Suprapubic skin (tissue), 4 donors: ENCODE results near the gene CTNNA2.

Experiments used
- EP300 ChIP-seq: sonication (generic); formaldehyde crosslinking; IDR thresholded peaks from one replicate; pipeline ENCODE4 v1.6.1; 2017; ENCODE audit warnings: antibody characterized with exemption
- POLR2A ChIP-seq, 2 donors: fragments of 450-650 bp; IDR thresholded peaks; one replicate each; pipeline ENCODE4 v1.6.1; 2017; ENCODE audit warnings: antibody characterized with exemption in 2 of 2, mild to moderate bottlenecking in 2 of 2, moderate library complexity in 2 of 2
- POLR2AphosphoS5 ChIP-seq, 3 donors: sonication (generic); formaldehyde crosslinking; IDR thresholded peaks; one replicate each; pipeline ENCODE4 v1.6.1; 2017; ENCODE audit warnings: antibody characterized with exemption in 3 of 3
- TF ChIP-seq, protein P1 (sequence below), 2 donors: fragments of 200-600 bp in 1 of 2; fragments of 450-650 bp in 1 of 2; sonication (generic) in 1 of 2; IDR thresholded peaks; one replicate each; pipeline ENCODE4 v1.5.1; 2016 to 2019; ENCODE audit warnings: antibody characterized with exemption in 2 of 2, mild to moderate bottlenecking in 1 of 2, moderate library complexity in 1 of 2

DNA sequence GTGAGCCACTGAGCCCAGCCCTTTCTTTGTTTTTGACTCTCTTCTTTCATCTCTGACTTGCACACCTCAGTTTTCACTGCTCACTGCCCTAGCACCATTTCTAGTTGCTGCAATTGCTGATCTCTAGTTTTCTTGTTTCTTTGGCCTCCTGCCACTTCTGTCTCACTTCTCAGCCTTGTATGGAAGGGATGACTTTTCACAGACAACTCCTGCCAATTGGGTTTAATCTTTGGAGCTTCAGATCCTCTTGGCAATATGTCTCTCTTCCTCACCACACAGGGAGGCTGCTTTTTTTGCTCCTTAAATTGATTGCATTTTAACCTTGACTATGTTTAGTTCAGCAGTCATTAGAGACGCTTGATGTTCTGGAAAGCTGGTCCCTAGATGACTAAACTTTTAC, 323.1 kb downstream of the CTNNA2 start:
- TF ChIP-seq EP300 (no peak), POLR2AphosphoS5 (IDR thresholded peaks at IDR 0.05) (no peak), POLR2A (IDR thresholded peaks at IDR 0.05) (no peak)
- TF ChIP-seq, protein P1, sequence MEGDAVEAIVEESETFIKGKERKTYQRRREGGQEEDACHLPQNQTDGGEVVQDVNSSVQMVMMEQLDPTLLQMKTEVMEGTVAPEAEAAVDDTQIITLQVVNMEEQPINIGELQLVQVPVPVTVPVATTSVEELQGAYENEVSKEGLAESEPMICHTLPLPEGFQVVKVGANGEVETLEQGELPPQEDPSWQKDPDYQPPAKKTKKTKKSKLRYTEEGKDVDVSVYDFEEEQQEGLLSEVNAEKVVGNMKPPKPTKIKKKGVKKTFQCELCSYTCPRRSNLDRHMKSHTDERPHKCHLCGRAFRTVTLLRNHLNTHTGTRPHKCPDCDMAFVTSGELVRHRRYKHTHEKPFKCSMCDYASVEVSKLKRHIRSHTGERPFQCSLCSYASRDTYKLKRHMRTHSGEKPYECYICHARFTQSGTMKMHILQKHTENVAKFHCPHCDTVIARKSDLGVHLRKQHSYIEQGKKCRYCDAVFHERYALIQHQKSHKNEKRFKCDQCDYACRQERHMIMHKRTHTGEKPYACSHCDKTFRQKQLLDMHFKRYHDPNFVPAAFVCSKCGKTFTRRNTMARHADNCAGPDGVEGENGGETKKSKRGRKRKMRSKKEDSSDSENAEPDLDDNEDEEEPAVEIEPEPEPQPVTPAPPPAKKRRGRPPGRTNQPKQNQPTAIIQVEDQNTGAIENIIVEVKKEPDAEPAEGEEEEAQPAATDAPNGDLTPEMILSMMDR (IDR thresholded peaks at IDR 0.05) = no peak
